ENCODE measurements around the gene KCMF1. TPM values are rescaled to one million over a fixed set of nuclear protein-coding genes. Genes with fewer than 3 reads are reported as not detected.

The KCMF1 gene
- total and polyA plus RNA-seq, 10 of the 15 experiments (the other 5 are each of a cell fraction or from before 2014, with no cell fraction given) = 8.4 to 124 (median 43.0) TPM

GRCh38 chr2:84931384-84931821 lies 39.6 kb upstream of the KCMF1 start (continued):
- TF ChIP-seq E4F1 (IDR thresholded peaks at IDR 0.05; ENCODE audit: borderline replicate concordance, partially characterized antibody) (no peak), ZSCAN29 (IDR thresholded peaks at IDR 0.05) (no peak), NBN (IDR thresholded peaks at IDR 0.05) (no peak), TARDBP (IDR thresholded peaks at IDR 0.05; ENCODE audit: borderline replicate concordance) (no peak), CREM (IDR thresholded peaks at IDR 0.05; ENCODE audit: low read depth) (peak; percentile 46; the same call in 1 of the 2 replicates), CEBPZ (IDR thresholded peaks at IDR 0.05; ENCODE audit: low read depth, low read length) (no peak), BHLHE40 (IDR thresholded peaks at IDR 0.05; ENCODE audit: borderline replicate concordance in 1 of 2, low read depth in 2 of 2, low read length in 1 of 2) (no peak), MLLT1 (IDR thresholded peaks at IDR 0.05) (no peak), PML (IDR thresholded peaks at IDR 0.05; ENCODE audit: low read length) (peak; percentile 55; the same call in 1 of the 2 replicates), EZH2 (IDR thresholded peaks at IDR 0.05; ENCODE audit: borderline replicate concordance, control insufficient read depth, low read depth, low read length) (no peak), SRF (IDR thresholded peaks at IDR 0.05; ENCODE audit: low read depth in 2 of 2, low read length in 2 of 2) (no peak), ZNF384 (IDR thresholded peaks at IDR 0.05; ENCODE audit: borderline replicate concordance, low read depth, low read length) (0 out of 2 replicates have a peak, but pooled peaks have one; percentile 15), SMARCA5 (IDR thresholded peaks at IDR 0.05) (no peak), NFYB (IDR thresholded peaks at IDR 0.05; ENCODE audit: insufficient read depth, low read depth, low read length) (no peak), SPI1 (IDR thresholded peaks at IDR 0.05; ENCODE audit: borderline replicate concordance, insufficient read depth, low read depth, low read length) (no peak), BCL11A (IDR thresholded peaks at IDR 0.05; ENCODE audit: low read depth, low read length) (no peak), CTCF (IDR thresholded peaks at IDR 0.05 in 2 of 3, conservative IDR thresholded peaks at IDR 0.05 in 1 of 3; ENCODE audit: control insufficient read depth in 2 of 3, extremely low read depth in 1 of 3, insufficient read depth in 1 of 3, low read depth in 3 of 3, low read length in 3 of 3) (no peak), HDGF (IDR thresholded peaks at IDR 0.05) (no peak), PBX3 (IDR thresholded peaks at IDR 0.05; ENCODE audit: insufficient replicate concordance, low read depth, low read length) (no peak), ESRRA (IDR thresholded peaks at IDR 0.05; ENCODE audit: low read length) (no peak)
